SU-DHL-6 (cell line): ENCODE data around the gene CAMK1D.

Experiments used
- CTCF ChIP-seq: fragments of 200-600 bp; sonication (generic); IDR thresholded peaks from one replicate; pipeline ENCODE4 v1.5.1; 2017; ENCODE audit warnings: antibody characterized with exemption, mild to moderate bottlenecking, low read length, moderate library complexity; ENCODE audit not compliant: insufficient read depth, poor library complexity, severe bottlenecking
- EZH2phosphoT487 ChIP-seq: fragments of 200-600 bp; sonication (generic), shearing (Covaris generic); conservative IDR thresholded peaks from 2 replicates; pipeline ENCODE4 v1.6.1; 2018; ENCODE audit warnings: mild to moderate bottlenecking, antibody characterized with exemption, low read length, moderate library complexity, mixed read lengths

GRCh38 chr10:12471135-12471534 is 121.8 kb downstream of the CAMK1D start:
- TF ChIP-seq CTCF (no peak), EZH2phosphoT487 (no peak)
